Central memory CD8-positive, alpha-beta T cell (primary cell): Measurements from ENCODE around the gene RASGRP2.

Experiments
- ATAC-seq: fragments of 150-1000 bp; cut with Tn5 transposase; replicated peaks from 2 replicates; pipeline ENCODE4 v1.10.0; 2022; ENCODE audit warnings: mild to moderate bottlenecking, moderate FRiP score, moderate number of reproducible peaks; ENCODE audit not compliant: poor library complexity, severe bottlenecking; ENCODE audit errors: extremely low read depth
- DNase-seq, 2 donors: peaks; one replicate each; pipeline ENCODE4 v3.0.0; 2021; ENCODE audit warnings: low spot score in 2 of 2
- H3K27ac Mint-ChIP-seq: one replicate; pipeline ENCODE4 v1.8.0; 2022; ENCODE audit warnings: low read depth, mild to moderate bottlenecking, moderate library complexity, mixed read lengths
- H3K27me3 Mint-ChIP-seq: one replicate; pipeline ENCODE4 v1.8.0; 2022; ENCODE audit warnings: mixed read lengths
- H3K36me3 Mint-ChIP-seq: one replicate; pipeline ENCODE4 v1.8.0; 2022; ENCODE audit warnings: mild to moderate bottlenecking, moderate library complexity, mixed read lengths; ENCODE audit not compliant: insufficient read depth
- H3K4me1 Mint-ChIP-seq: one replicate; pipeline ENCODE4 v1.8.0; 2022; ENCODE audit warnings: mixed read lengths
- H3K4me3 Mint-ChIP-seq: one replicate; pipeline ENCODE4 v1.8.0; 2022; ENCODE audit warnings: mild to moderate bottlenecking, moderate library complexity, mixed read lengths
- H3K9me3 Mint-ChIP-seq: one replicate; pipeline ENCODE4 v1.8.0; 2022; ENCODE audit warnings: mixed read lengths

Gene RASGRP2

GRCh38 chr11:64752175-64752970 is 8.4 kb upstream of the RASGRP2 start:
- Mint-ChIP-seq H3K27ac (no peak overlapping the region), H3K4me1 (peaks cover 19% of the 10 kb centered on the region), H3K9me3 (no peaks in the 10 kb centered on the region), H3K36me3 (peaks cover 24% of the 10 kb centered on the region), H3K4me3 (no peak overlapping the region), H3K27me3 (no peaks in the 10 kb centered on the region)
- ATAC-seq (no peak), DNase-seq (no peak)

- Mint-ChIP-seq H3K4me1 (peaks cover 19% of the 10 kb centered on the region), H3K4me3 (no peak overlapping the region), H3K27me3 (no peaks in the 10 kb centered on the region), H3K36me3 (peaks cover 21% of the 10 kb centered on the region), H3K27ac (no peak overlapping the region), H3K9me3 (no peaks in the 10 kb centered on the region)
- ATAC-seq (no peak), DNase-seq (no peak)
Observed at GRCh38 chr11:64751580-64751979, 7.6 kb upstream of the RASGRP2 start.

GRCh38 chr11:64751136-64751535 is 7.2 kb upstream of the RASGRP2 start:
- ATAC-seq: no peak
- Mint-ChIP-seq H3K36me3 (peaks cover 19% of the 10 kb centered on the region), H3K27ac (no peak overlapping the region), H3K4me3 (no peak overlapping the region), H3K9me3 (no peaks in the 10 kb centered on the region), H3K27me3 (no peaks in the 10 kb centered on the region), H3K4me1 (peaks cover 23% of the 10 kb centered on the region)
- no peak for DNase-seq

- H3K4me3 Mint-ChIP-seq: no peak overlapping the region
Observed at GRCh38 chr11:64750361-64751054, 6.6 kb upstream of the RASGRP2 start.

GRCh38 chr11:64747961-64748665 is 4.2 kb upstream of the RASGRP2 start:
- no peak overlapping the region for H3K4me3 Mint-ChIP-seq

More at GRCh38 chr11:64750361-64751054, 6.6 kb upstream of the RASGRP2 start:
- ATAC-seq: no peak
- Mint-ChIP-seq H3K4me1 (peaks cover 25% of the 10 kb centered on the region), H3K36me3 (peaks cover 22% of the 10 kb centered on the region), H3K27ac (no peak overlapping the region), H3K27me3 (no peaks in the 10 kb centered on the region), H3K9me3 (no peaks in the 10 kb centered on the region)
- DNase-seq: no peak

GRCh38 chr11:64746486-64746885 is 2.5 kb upstream of the RASGRP2 start:
- peaks cover 34% of the 10 kb centered on the region for H3K36me3 Mint-ChIP-seq
- no peaks in the 10 kb centered on the region for H3K9me3 Mint-ChIP-seq
- peak overlapping the region; percentile 88 for H3K4me3 Mint-ChIP-seq
- DNase-seq: no peak
- peak overlapping the region; percentile 99 for H3K27ac Mint-ChIP-seq
- no peak for ATAC-seq
- peaks cover 46% of the 10 kb centered on the region for H3K4me1 Mint-ChIP-seq
- H3K27me3 Mint-ChIP-seq: no peaks in the 10 kb centered on the region

More at GRCh38 chr11:64747961-64748665, 4.2 kb upstream of the RASGRP2 start:
- no peak overlapping the region for H3K27ac Mint-ChIP-seq
- DNase-seq: no peak
- peaks cover 31% of the 10 kb centered on the region for H3K36me3 Mint-ChIP-seq
- no peak for ATAC-seq
- H3K9me3 Mint-ChIP-seq: no peaks in the 10 kb centered on the region
- H3K27me3 Mint-ChIP-seq: no peaks in the 10 kb centered on the region
- H3K4me1 Mint-ChIP-seq: peaks cover 40% of the 10 kb centered on the region

- H3K4me3 Mint-ChIP-seq: peak overlapping the region; percentile 88
- H3K27me3 Mint-ChIP-seq: no peaks in the 10 kb centered on the region
- peaks cover 39% of the 10 kb centered on the region for H3K36me3 Mint-ChIP-seq
- DNase-seq: peak; percentile 77 to 84
- no peaks in the 10 kb centered on the region for H3K9me3 Mint-ChIP-seq
- peaks cover 48% of the 10 kb centered on the region for H3K4me1 Mint-ChIP-seq
- ATAC-seq: peak; percentile 52
- peak overlapping the region; percentile 99 for H3K27ac Mint-ChIP-seq
Observed at GRCh38 chr11:64745521-64746328, 1.8 kb upstream of the RASGRP2 start.

- peaks cover 39% of the 10 kb centered on the region for H3K36me3 Mint-ChIP-seq
- no peaks in the 10 kb centered on the region for H3K27me3 Mint-ChIP-seq
Observed at GRCh38 chr11:64745189-64745520, 1.2 kb upstream of the RASGRP2 start.

GRCh38 chr11:64744544-64745188 is 724 bp upstream of the RASGRP2 start:
- no peaks in the 10 kb centered on the region for H3K9me3 Mint-ChIP-seq
- H3K4me1 Mint-ChIP-seq: peaks cover 51% of the 10 kb centered on the region
- H3K36me3 Mint-ChIP-seq: peaks cover 41% of the 10 kb centered on the region
- peak overlapping the region; percentile 97 for H3K4me3 Mint-ChIP-seq
- no peaks in the 10 kb centered on the region for H3K27me3 Mint-ChIP-seq
- no peak for DNase-seq
- H3K27ac Mint-ChIP-seq: peak overlapping the region; percentile 99
- ATAC-seq: peak; percentile 2

More at GRCh38 chr11:64745189-64745520, 1.2 kb upstream of the RASGRP2 start:
- no peaks in the 10 kb centered on the region for H3K9me3 Mint-ChIP-seq
- peak overlapping the region; percentile 99 for H3K27ac Mint-ChIP-seq
- H3K4me1 Mint-ChIP-seq: peaks cover 48% of the 10 kb centered on the region
- ATAC-seq (peak; percentile 33), DNase-seq (peak; percentile 64 to 84)
- H3K4me3 Mint-ChIP-seq: peak overlapping the region; percentile 88

GRCh38 chr11:64742889-64743590 is 902 bp downstream of the RASGRP2 start:
- ATAC-seq: peak; percentile 10

GRCh38 chr11:64742087-64742888 is 1.7 kb downstream of the RASGRP2 start:
- Mint-ChIP-seq H3K27ac (peak overlapping the region; percentile 57), H3K27me3 (no peaks in the 10 kb centered on the region), H3K4me3 (peak overlapping the region; percentile 97), H3K4me1 (peaks cover 53% of the 10 kb centered on the region), H3K9me3 (no peaks in the 10 kb centered on the region), H3K36me3 (peaks cover 56% of the 10 kb centered on the region)
- ATAC-seq: no peak
- no peak for DNase-seq

More at GRCh38 chr11:64742889-64743590, 902 bp downstream of the RASGRP2 start:
- DNase-seq: peak; percentile 69 to 76
- Mint-ChIP-seq H3K36me3 (peaks cover 52% of the 10 kb centered on the region), H3K27me3 (no peaks in the 10 kb centered on the region), H3K9me3 (no peaks in the 10 kb centered on the region), H3K4me1 (peaks cover 55% of the 10 kb centered on the region), H3K27ac (peak overlapping the region; percentile 90), H3K4me3 (peak overlapping the region; percentile 97)
